Stomach (tissue), 9 donors: ENCODE results near the gene XCL1. TPM values are rescaled to one million over a fixed set of nuclear protein-coding genes. Genes with fewer than 3 reads are reported as not detected.

Experiments used
- DNase-seq, 2 donors: peaks; one replicate each; pipeline versions ENCODE4 v3.0.0 to v3.0.0-alpha.2; 2013 to 2019
- H3K27ac ChIP-seq, 5 donors: fragments of 200-600 bp in 4 of 5; sonication (generic) in 4 of 5; one replicate each; pipeline ENCODE4 v1.5.1; 2013 to 2019; ENCODE audit warnings: mild to moderate bottlenecking in 1 of 5, moderate library complexity in 1 of 5
- H3K27me3 ChIP-seq, 3 donors: fragments of 200-600 bp; sonication (generic); one replicate each; pipeline ENCODE4 v1.5.1; 2017 to 2019; ENCODE audit warnings: mixed run types in 1 of 3
- H3K36me3 ChIP-seq, 4 donors: fragments of 200-600 bp; sonication (generic); 1 replicate in 3 of 4; 2 replicates in 1 of 4; pipeline ENCODE4 v1.5.1; 2016 to 2019
- H3K4me1 ChIP-seq, 4 donors: fragments of 200-600 bp; sonication (generic); one replicate each; pipeline ENCODE4 v1.5.1; 2016 to 2019
- H3K4me3 ChIP-seq, 4 donors: fragments of 200-600 bp; sonication (generic) in 3 of 4; one replicate each; pipeline ENCODE4 v1.5.1; 2016 to 2019; ENCODE audit warnings: mild to moderate bottlenecking in 1 of 4
- H3K9me3 ChIP-seq, 4 donors: fragments of 200-600 bp; sonication (generic); one replicate each; pipeline ENCODE4 v1.5.1; 2016 to 2019
- CTCF ChIP-seq, 7 experiments: fragments of 450-650 bp in 4 of 7; fragments of 200-600 bp in 3 of 7; sonication (generic) in 3 of 7; IDR thresholded peaks; one replicate each; pipeline ENCODE4 v1.5.1; 2016 to 2019; ENCODE audit warnings: antibody characterized with exemption in 7 of 7, control low read depth in 2 of 7, mild to moderate bottlenecking in 1 of 7
- EP300 ChIP-seq: sonication (generic); formaldehyde crosslinking; IDR thresholded peaks from one replicate; pipeline ENCODE4 v1.6.1; 2017; ENCODE audit warnings: antibody characterized with exemption
- POLR2A ChIP-seq, 4 donors: fragments of 450-650 bp; IDR thresholded peaks; one replicate each; pipeline ENCODE4 v1.6.1; 2016; ENCODE audit warnings: antibody characterized with exemption in 4 of 4, control low read depth in 2 of 4, mild to moderate bottlenecking in 1 of 4, moderate library complexity in 1 of 4
- POLR2AphosphoS5 ChIP-seq, 3 donors: sonication (generic); formaldehyde crosslinking; IDR thresholded peaks; one replicate each; pipeline ENCODE4 v1.6.1; 2016; ENCODE audit warnings: antibody characterized with exemption in 3 of 3
- WGBS, 5 donors: extraction: QIAGEN DNeasy Blood & Tissue Kit in 3 of 5; methylation state at CpG; one replicate each; pipeline versions ENCODE4 v1.1.5 to v1.1.7; 2013 to 2018; 5-methylcytosine and 5-hydroxymethylcytosine counted together
- intact Hi-C: fragments of 100-400 bp; cut with DNase I; formaldehyde crosslinking; loops from one replicate; pipeline ENCODE4 v1.15.1; 2023; ENCODE audit warnings: low total_unique reads
- polyA plus RNA-seq, 3 donors: library from polyadenylated mRNA; stranded (reverse); fragments of 200-250 nt; gene quantifications; one replicate each; pipeline ENCODE4 v1.2.3, GENCODE V29; 2013
- total RNA-seq, 5 donors: library from RNA; depleted of rRNA; stranded (reverse); fragments of >200 nt; gene quantifications; one replicate each; pipeline versions ENCODE4 v1.1.0 to v1.2.3, GENCODE V29; 2014 to 2016
- donor health status: healthy with polysubstance abuse.
- donor health status: Bipolar disorder and iron deficiency.
- donor health status: healthy.

The XCL1 gene
- total and polyA plus RNA-seq, 8 donors: 0.23 TPM; not detected in 7

DNA sequence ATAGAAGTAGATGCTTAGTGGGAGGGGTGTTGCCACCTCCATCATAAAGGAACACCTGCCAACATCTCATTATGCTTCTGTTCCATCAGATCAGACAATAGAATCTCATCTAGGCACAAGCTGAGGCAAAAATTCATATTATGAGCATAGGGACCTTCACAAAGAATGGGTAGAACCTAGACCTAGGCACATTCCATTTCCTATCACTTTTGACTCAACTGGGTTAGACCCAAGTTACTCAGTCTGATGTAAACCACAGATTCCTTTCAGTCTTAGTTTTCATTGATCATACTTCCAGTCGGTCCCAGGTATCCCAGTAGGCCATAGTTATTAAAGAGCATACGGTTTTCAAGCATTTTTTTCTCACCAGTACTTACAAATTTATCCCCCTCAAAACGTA is 21.7 kb downstream of the XCL1 start:
- H3K27me3 ChIP-seq: no peaks in the 10 kb centered on the region
- no peak overlapping the region for H3K4me3 ChIP-seq
- DNase-seq: no peak
- 72 to 90% (median 87%) methylated on average over 3 of the region's 3 CpGs for WGBS, 5 donors
- no peak overlapping the region for H3K27ac ChIP-seq
- intact Hi-C loops: no loop called here
- H3K36me3 ChIP-seq: no peaks in the 10 kb centered on the region
- TF ChIP-seq CTCF (IDR thresholded peaks at IDR 0.05) (no peak), EP300 (no peak), POLR2AphosphoS5 (IDR thresholded peaks at IDR 0.05) (no peak), POLR2A (IDR thresholded peaks at IDR 0.05) (no peak)
- H3K4me1 ChIP-seq: no peaks in the 10 kb centered on the region
- H3K9me3 ChIP-seq: peaks cover 0 to 5% (median 0%) of the 10 kb centered on the region in 4 donors

DNA sequence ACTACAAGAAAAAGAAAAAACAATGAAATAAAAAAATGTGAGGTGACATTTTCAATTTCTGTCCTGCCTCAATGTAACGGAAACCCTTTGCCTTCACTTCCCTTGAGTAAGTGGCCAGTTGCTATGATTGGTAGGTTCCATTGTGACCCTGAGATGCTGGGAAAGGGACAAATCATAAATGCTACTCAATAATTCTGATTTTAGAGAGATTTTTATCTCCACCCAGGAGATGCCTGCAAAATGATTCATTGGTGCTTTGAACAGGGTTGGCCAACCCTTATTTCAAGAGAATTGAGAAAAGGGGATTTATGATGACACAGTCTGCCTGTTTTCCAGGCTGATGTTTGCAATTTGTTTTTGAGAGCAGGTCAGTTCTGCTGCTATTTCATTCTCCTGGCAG is 22.5 kb downstream of the XCL1 start:
- TF ChIP-seq POLR2A (IDR thresholded peaks at IDR 0.05): no peak
- TF ChIP-seq EP300: no peak
- TF ChIP-seq POLR2AphosphoS5 (IDR thresholded peaks at IDR 0.05): no peak
- TF ChIP-seq CTCF (IDR thresholded peaks at IDR 0.05): no peak
- Histone ChIP-seq H3K36me3 (no peaks in the 10 kb centered on the region), H3K4me3 (no peak overlapping the region), H3K27ac (no peak overlapping the region), H3K27me3 (no peaks in the 10 kb centered on the region), H3K9me3 (peaks cover 0 to 5% (median 0%) of the 10 kb centered on the region in 4 donors), H3K4me1 (peaks cover 0 to 7% (median 3%) of the 10 kb centered on the region in 4 donors)
- no peak for DNase-seq
- intact Hi-C loops: no loop called here
- 93 to 100% (median 95%) methylated on average over 1 of the region's 1 CpG for WGBS, 5 donors

DNA sequence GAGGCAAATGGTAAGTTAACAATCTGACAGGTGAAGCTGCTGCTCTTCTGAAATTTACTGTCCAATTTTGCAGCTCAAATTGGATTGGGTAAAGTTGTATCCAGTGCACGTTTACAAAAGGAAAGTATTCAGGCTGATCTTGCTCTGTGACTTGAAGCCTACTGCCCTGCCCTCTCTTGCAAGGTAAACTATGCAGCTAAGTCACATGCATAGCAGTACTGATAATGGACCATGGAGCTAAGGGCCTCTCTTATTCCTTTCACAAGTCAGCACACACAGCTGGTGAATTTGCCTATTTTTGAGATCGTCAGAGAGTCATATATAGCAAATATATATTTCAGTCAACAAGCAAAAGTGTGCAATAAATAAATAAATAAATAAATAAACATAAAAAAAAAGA is 23.2 kb downstream of the XCL1 start:
- H3K4me3 ChIP-seq: no peak overlapping the region
- peaks cover 0 to 5% (median 0%) of the 10 kb centered on the region in 4 donors for H3K9me3 ChIP-seq
- DNase-seq: peak in 1 of 2 donors; percentile 82
- intact Hi-C loops: loop anchor here (10.0 kb wide), 1 partner anchor 745 kb away; no protein-coding TSS in a partner anchor
- H3K27me3 ChIP-seq: no peaks in the 10 kb centered on the region
- H3K4me1 ChIP-seq: peaks cover 0 to 12% (median 4%) of the 10 kb centered on the region in 4 donors
- no peak overlapping the region for H3K27ac ChIP-seq
- 23 to 49% (median 33%) methylated on average over 2 of the region's 2 CpGs for WGBS, 5 donors
- TF ChIP-seq POLR2AphosphoS5 (IDR thresholded peaks at IDR 0.05): peak in 1 of 3 donors; percentile 69
- TF ChIP-seq CTCF (IDR thresholded peaks at IDR 0.05): no peak
- no peaks in the 10 kb centered on the region for H3K36me3 ChIP-seq

DNA sequence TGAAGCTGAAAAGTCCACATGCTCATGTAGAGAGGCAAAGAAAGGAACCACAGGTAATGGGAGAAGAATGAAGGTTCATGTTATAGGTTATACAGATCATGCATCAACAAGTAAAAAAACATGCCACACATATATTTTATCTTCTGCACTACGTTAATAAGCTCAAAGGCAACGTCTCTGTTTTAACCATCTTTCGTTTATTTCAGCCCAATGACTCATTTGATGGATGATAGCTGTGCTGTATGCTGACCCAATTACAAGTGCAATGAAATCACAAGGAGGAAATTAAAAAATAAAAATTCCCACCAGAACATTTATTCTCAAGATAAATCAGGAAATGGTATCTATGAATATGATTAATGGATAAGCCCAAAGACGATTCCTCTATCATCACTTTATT is 24.6 kb downstream of the XCL1 start:
- no peaks in the 10 kb centered on the region for H3K36me3 ChIP-seq
- H3K4me1 ChIP-seq: peaks cover 0 to 17% (median 6%) of the 10 kb centered on the region in 4 donors
- H3K27me3 ChIP-seq: no peaks in the 10 kb centered on the region
- intact Hi-C loops: loop anchor here (10.0 kb wide), 1 partner anchor 744 kb away; no protein-coding TSS in a partner anchor
- no peak overlapping the region for H3K4me3 ChIP-seq
- TF ChIP-seq POLR2A (IDR thresholded peaks at IDR 0.05) (no peak), POLR2AphosphoS5 (IDR thresholded peaks at IDR 0.05) (no peak), EP300 (no peak), CTCF (IDR thresholded peaks at IDR 0.05) (no peak)
- 44 to 65% (median 61%) methylated on average over 4 of the region's 4 CpGs for WGBS, 5 donors
- peaks cover 0 to 2% (median 0%) of the 10 kb centered on the region in 4 donors for H3K9me3 ChIP-seq
- H3K27ac ChIP-seq: no peak overlapping the region
- DNase-seq: no peak
